Measurements from ENCODE around the gene MTG2.

The MTG2 gene

DNA sequence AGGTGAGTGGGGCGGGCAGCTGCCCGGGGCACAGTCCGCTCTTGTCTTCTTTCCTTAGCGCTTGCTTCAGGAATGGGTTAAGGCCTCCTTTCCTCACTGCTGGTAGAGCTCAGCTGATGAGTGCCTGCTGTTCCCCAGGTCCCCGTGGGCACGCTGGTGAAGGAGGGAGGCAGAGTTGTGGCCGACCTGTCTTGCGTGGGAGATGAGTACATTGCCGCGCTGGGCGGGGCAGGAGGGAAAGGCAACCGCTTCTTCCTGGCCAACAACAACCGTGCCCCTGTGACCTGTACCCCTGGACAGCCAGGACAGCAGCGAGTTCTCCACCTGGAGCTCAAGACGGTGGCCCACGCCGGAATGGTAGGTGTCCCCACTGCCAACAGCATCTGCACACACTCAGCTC is 15.7 kb downstream of the MTG2 start:
- H3K27ac ChIP-seq = no peak overlapping the region
- no peaks in the 10 kb centered on the region for H3K27me3 ChIP-seq (ENCODE audit: insufficient read depth, low read depth, severe bottlenecking)
- H3K9me3 ChIP-seq (ENCODE audit: severe bottlenecking) = no peaks in the 10 kb centered on the region
- no peak for DNase-seq
- peaks cover 45% of the 10 kb centered on the region for H3K36me3 ChIP-seq
- TF ChIP-seq, protein P1, sequence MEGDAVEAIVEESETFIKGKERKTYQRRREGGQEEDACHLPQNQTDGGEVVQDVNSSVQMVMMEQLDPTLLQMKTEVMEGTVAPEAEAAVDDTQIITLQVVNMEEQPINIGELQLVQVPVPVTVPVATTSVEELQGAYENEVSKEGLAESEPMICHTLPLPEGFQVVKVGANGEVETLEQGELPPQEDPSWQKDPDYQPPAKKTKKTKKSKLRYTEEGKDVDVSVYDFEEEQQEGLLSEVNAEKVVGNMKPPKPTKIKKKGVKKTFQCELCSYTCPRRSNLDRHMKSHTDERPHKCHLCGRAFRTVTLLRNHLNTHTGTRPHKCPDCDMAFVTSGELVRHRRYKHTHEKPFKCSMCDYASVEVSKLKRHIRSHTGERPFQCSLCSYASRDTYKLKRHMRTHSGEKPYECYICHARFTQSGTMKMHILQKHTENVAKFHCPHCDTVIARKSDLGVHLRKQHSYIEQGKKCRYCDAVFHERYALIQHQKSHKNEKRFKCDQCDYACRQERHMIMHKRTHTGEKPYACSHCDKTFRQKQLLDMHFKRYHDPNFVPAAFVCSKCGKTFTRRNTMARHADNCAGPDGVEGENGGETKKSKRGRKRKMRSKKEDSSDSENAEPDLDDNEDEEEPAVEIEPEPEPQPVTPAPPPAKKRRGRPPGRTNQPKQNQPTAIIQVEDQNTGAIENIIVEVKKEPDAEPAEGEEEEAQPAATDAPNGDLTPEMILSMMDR (IDR thresholded peaks at IDR 0.05; ENCODE audit: low read depth, low read length) = no peak
- H3K4me3 ChIP-seq (ENCODE audit: low read depth, low read length) = no peak overlapping the region

DNA sequence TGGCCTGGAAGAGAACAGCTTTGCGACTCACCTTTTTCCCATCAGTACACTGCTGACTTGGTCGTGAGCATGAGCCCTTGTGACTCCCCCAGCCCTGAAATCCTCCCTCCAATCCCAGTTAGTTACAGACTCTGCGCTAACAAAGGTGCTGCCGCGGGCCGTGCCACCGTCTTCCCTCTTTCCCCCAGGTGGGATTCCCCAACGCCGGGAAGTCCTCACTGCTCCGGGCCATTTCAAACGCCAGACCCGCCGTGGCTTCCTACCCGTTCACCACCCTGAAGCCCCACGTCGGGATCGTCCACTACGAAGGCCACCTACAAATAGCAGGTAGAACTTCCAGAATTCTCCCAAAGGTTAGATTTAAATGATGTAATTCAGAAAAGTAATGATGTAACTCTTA is 16.1 kb downstream of the MTG2 start:
- no peak for DNase-seq
- H3K4me3 ChIP-seq (ENCODE audit: low read depth, low read length) = no peak overlapping the region
- no peak overlapping the region for H3K27ac ChIP-seq
- no peaks in the 10 kb centered on the region for H3K27me3 ChIP-seq (ENCODE audit: insufficient read depth, low read depth, severe bottlenecking)
- no peaks in the 10 kb centered on the region for H3K9me3 ChIP-seq (ENCODE audit: severe bottlenecking)
- H3K36me3 ChIP-seq = peaks cover 45% of the 10 kb centered on the region
- TF ChIP-seq, protein P1 (IDR thresholded peaks at IDR 0.05; ENCODE audit: low read depth, low read length) = no peak

DNA sequence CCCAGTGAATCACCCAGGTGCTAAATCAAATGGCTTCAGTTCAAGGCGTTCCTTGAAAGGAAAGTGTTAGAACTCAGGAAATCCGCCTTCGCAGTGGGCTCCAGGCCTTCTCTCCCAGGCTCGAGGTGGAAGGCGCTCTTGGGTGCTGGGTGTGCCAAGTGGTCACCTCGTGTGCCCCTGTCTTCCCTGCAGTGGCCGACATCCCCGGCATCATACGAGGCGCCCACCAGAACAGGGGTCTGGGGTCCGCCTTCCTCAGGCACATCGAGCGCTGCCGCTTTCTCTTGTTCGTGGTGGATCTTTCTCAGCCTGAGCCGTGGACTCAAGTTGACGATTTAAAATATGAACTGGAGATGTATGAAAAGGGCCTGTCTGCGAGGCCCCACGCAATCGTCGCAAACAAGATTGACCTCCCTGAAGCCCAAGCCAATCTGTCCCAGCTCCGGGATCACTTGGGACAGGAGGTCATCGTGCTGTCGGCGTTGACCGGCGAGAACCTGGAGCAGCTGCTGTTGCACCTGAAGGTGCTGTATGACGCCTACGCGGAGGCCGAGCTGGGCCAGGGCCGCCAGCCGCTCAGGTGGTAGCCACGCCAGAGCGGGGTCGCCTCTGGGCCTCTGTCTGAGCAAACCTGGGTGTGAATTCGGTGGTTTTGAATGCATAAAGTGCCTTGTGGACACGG is 17.8 kb downstream of the MTG2 start:
- Histone ChIP-seq H3K9me3 (ENCODE audit: severe bottlenecking) (no peaks in the 10 kb centered on the region), H3K27me3 (ENCODE audit: insufficient read depth, low read depth, severe bottlenecking) (no peaks in the 10 kb centered on the region), H3K27ac (no peak overlapping the region), H3K4me3 (ENCODE audit: low read depth, low read length) (no peak overlapping the region), H3K36me3 (peaks cover 45% of the 10 kb centered on the region)
- TF ChIP-seq, protein P1 (IDR thresholded peaks at IDR 0.05; ENCODE audit: low read depth, low read length) = no peak
- DNase-seq = no peak

DNA sequence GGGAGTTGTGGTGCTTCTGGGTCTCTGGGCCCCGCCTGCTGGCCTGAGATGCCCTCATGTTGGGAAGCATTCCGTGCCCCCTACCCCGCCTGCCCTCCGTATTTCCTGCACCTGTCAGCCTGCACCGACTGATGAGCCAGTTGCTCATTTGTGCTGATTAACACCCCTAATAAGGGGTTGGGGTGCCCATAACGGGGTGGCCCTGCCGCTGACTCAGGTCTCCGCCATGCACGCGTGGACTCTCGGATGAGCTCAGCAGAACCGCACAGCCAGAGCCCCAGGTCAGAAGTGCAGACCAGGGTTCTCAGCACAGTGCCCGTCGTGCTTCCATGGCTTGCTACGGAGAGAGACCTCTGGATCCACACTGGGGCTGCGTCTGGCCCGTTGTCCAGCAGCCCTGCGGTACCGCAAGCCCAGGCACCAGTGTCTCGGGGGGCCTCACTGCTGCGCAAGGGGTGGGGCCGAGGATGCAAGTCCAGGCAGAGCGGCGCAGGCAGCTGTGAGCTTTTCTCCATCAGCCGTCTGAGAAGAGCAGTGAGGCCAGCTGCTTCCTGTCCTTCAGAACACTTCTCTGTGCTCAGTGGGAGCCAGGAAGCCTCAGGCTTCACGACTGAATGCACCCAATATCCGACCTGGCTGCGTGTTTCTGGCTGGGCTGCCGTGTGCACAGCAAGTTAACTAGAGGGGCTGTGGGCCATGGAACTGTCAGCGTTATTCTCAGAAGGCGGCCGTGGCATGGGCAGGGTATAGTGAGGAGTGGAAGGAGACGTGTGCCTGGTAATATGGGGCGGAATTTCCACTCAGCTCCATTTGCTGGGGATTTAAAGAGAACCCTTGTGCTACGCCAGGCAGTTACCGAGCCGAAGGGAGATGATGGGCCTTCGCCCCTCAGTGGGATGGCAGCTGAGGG is 18.6 kb downstream of the MTG2 start:
- no peaks in the 10 kb centered on the region for H3K9me3 ChIP-seq (ENCODE audit: severe bottlenecking)
- no peak overlapping the region for H3K27ac ChIP-seq
- H3K4me3 ChIP-seq (ENCODE audit: low read depth, low read length) = no peak overlapping the region
- H3K36me3 ChIP-seq = peaks cover 42% of the 10 kb centered on the region
- no peak for DNase-seq
- H3K27me3 ChIP-seq (ENCODE audit: insufficient read depth, low read depth, severe bottlenecking) = no peaks in the 10 kb centered on the region
- TF ChIP-seq, protein P1 (IDR thresholded peaks at IDR 0.05; ENCODE audit: low read depth, low read length) = no peak

DNA sequence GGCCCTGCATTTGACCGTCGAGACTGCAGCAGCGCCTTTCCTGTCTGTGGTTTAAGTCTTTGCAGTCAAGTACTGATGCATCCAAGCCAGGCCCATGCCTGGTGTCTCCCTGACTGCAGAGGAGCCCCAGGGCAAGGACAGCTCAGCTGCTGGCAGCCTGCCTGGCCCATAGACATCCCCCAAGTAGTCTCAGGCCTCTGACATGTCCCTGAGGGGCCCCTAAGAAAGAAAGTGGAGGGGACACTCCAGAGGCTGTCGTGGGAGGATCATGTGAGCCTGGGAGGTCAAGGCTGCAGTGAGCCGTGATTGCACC is 19.2 kb downstream of the MTG2 start:
- Histone ChIP-seq H3K4me3 (ENCODE audit: low read depth, low read length) (no peak overlapping the region), H3K36me3 (peaks cover 42% of the 10 kb centered on the region), H3K27ac (no peak overlapping the region), H3K9me3 (ENCODE audit: severe bottlenecking) (no peaks in the 10 kb centered on the region), H3K27me3 (ENCODE audit: insufficient read depth, low read depth, severe bottlenecking) (no peaks in the 10 kb centered on the region)
- DNase-seq = no peak
- TF ChIP-seq, protein P1 (IDR thresholded peaks at IDR 0.05; ENCODE audit: low read depth, low read length) = no peak

Data from WERI-Rb-1 (cell line).